Stimulated activated CD8-positive, alpha-beta memory T cell treated with anti-CD3 and anti-CD28 coated beads, Interleukin-4, amount 100 ng/mL, for 1 hour (primary cell): Measurements from ENCODE around the gene FXYD1.

Source experiments
- DNase-seq, 2 donors: peaks; one replicate each; pipeline ENCODE4 v3.0.0-alpha.2; 2020; ENCODE audit warnings: low read depth in 2 of 2, low spot score in 1 of 2

The FXYD1 gene

DNA sequence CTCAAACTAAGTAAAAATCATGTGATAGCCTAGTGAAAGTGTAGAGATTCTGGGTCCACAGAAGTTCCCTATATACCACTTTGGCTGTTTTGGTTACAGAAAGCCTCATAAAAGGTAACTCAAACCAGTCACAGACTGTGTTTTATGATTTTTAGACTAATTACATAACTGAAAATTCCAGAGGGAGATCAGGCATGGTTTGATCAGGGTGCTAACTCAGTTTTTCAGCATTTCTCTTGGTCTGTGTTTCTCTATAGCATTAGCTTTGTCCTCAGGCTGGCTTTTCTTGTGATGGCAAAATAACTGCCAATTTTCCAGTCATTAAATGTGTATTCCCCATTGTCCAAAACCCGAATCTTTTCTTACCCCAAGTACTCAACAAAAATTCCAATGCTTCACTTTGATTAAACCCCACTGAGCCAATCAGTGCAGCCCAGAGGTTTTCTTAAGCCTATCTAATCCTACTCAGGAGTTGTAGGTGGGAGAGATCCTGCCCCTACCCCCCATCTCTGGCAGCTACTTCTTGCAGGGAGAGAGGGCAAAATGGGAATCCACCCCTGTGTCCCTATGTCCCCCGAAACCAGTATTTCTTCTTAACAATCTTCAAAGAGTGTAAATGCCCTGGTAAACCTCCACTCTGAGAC lies 31.6 kb upstream of the FXYD1 start:
- DNase-seq = no peak

DNA sequence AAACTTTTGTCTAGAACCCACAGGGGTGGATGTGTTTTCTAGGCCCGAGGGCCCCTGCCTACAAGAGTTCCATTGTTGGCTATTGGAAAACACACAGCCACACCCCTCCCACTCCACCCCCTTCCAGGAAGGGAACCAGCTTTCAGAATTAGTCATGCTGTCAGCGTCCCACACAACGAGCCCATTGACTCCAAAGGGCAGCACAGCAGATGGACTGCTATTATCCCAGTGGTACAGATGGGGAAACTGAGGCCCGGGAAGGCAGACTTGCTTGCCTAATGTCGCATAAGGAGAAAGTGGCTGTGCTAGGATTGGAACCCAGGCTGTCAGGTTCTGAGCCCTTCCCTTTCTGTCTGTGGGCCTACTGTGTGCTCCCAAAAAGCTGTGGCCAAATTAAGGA lies 31.1 kb upstream of the FXYD1 start:
- no peak for DNase-seq

DNA sequence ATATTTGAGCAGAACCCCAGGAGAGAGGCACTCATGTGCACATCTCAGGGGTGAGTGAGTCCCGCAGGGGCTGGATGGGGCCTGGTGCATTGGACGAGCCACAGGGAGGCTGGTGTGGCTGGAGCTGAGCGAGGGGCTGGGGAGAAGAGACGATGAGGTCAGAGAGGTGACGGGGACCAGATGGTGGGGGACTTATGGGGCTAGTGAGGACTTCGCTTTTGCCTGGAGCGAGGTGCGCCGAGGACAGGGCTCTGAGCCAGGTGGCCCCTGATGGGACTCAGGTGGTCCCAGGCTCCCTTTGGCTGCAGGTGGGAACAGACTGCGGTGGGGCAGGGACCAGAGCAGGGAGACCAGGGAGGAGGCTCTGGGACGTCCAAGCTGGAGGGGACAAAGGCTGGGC lies 29.9 kb upstream of the FXYD1 start:
- no peak for DNase-seq

- no peak for DNase-seq
Observed at GRCh38 chr19:35109395-35110112, 29.1 kb upstream of the FXYD1 start.

GRCh38 chr19:35110974-35111373 lies 27.6 kb upstream of the FXYD1 start:
- no peak for DNase-seq

GRCh38 chr19:35112995-35113688 lies 25.5 kb upstream of the FXYD1 start:
- no peak for DNase-seq

GRCh38 chr19:35114353-35115176 lies 24.1 kb upstream of the FXYD1 start:
- peak; percentile 25 to 42 for DNase-seq

- DNase-seq = no peak
Observed at GRCh38 chr19:35115177-35115951, 23.3 kb upstream of the FXYD1 start, which contains the start of gene FXYD3. TSS of gene FXYD3 (plus strand) at chr19:35115823. CDS start at chr19:35119377, 3,554 bp downstream.

GRCh38 chr19:35116072-35116801 lies 22.4 kb upstream of the FXYD1 start:
- no peak for DNase-seq

DNA sequence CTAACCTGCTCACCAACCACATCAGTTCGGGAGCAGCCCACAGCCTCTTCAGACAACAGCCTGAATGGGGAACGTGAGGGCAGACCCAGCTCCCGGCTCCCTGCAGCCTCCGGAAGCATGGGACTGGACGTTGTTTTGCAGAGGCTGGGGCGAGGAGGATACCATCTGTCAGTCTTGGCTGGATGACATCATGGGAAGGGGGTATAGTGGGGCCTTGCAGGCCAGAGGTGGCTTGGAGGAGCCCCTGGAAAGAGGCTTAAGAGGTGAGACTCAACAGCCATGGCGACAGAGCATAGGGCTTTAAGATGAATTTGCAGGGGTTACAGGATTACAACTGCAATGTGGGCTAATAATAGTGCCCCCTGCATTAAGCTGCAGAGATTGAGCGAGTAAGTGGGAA lies 21.5 kb upstream of the FXYD1 start:
- DNase-seq = no peak

GRCh38 chr19:35117799-35118198 lies 20.8 kb upstream of the FXYD1 start:
- no peak for DNase-seq

DNA sequence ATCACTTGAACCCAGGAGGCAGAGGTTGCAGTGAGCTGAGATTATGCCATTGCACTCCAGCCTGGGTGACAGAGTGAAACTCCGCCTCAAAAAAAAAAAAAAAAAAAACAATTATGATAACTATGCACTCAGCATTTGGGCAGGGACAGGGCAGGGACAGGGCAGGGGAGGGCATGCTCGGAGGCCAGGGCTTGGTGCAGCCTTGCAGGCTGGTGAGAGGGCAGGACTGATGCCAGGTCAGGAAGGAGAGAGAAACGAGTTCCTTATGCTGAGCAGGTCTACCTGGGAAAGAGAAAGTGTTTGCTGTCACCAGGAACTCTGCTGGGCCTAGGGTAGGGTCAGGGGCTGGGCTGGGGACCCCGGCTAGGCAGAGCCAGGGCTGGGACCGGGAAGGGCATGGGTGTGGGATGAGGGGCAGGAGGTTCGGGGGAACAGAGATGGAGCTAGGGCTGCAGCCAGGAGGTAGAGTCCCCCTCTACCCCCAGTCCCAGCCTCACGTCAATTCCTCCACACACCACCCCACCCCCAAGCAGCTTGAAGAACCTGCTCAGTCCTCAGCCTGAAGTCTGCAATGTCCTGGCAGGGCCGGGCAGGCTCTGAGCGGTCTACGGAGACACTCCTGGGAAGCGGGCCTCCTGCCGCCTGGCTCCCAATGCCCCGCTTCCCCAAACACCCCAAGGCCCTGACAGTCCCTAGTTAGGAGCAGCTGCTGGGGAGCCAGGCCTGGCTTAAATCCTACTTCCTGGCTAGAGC lies 20.2 kb upstream of the FXYD1 start:
- DNase-seq = no peak

DNA sequence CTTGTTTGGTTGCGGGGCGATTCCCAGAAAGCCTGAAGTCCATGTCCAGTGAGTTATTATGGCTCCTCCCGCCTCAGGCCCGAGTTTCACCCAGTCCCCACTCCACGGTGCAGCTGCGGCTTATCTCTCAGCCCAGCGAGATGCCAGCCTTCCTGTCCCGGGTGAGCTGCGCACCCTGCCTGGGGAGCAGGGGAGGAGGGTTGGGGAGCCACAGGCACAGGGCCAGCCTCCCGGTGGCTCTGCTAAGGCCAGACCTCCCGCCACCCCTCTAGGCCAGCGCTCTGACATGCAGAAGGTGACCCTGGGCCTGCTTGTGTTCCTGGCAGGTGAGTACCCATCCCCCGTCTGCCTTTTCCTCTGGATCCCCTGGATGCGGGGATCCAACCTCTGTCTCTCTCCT lies 19.5 kb upstream of the FXYD1 start:
- no peak for DNase-seq

DNA sequence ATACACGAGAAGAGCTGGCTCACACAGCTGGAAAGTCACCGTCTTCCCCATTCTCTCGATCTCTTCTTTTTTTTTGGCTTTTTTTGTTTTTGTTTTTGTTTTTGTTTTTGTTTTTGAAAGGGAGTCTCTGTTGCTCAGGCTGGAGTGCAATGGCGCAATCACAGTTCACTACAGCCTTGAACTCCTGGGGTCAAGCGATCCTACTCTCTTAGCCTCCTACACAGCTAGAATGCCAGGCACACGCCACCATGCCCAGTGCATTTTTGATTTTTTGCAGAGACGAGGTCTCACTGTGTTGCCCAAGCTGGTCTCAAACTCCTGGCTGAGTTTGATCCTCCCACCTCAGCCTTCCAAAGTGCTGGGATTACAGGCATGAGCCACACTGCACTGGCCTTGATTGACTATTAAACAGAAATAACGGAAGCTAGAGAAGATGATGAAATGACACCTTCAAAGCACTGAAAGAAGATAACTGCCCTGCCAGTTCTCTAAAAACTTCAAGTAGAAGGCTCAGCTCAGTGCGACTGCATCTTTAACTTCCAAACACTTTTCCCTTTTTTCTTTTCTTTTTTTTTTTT lies 19.0 kb upstream of the FXYD1 start:
- DNase-seq = no peak

DNA sequence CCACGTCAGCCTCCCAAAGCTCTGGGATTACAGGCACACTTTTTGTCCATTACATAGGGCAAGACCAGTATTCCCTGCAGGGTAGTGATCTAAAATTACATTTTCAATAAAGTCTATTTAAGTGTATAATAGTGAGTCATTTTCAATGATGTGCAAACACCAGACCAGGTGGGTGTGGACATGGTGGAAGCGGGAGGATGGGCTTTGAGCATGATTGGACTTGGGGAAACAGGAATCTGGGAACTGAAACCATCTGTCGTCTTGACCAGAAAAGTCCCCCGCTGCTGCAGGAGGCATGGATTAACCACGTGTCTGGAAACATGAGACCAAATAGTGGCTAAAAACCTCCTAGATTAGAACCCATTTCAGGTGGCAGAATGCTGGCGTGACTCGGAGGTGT lies 18.1 kb upstream of the FXYD1 start:
- DNase-seq = no peak

- DNase-seq = no peak
Observed at GRCh38 chr19:35120898-35121297, 17.7 kb upstream of the FXYD1 start.

- DNase-seq = no peak
Observed at GRCh38 chr19:35122687-35123551, 15.7 kb upstream of the FXYD1 start.

- no peak for DNase-seq
Observed at GRCh38 chr19:35123573-35123972, 15.1 kb upstream of the FXYD1 start.
